SK-N-SH treated with all-trans-retinoic acid at 6 μM for 48 hours (cell line): Measurements from ENCODE around the gene SP3.

Source experiments
- ATAC-seq: fragments of 200-7000 bp; cut with Tn5 transposase; 3 replicates; pipeline ENCODE4 v1.9.1; 2020; ENCODE audit warnings: mild to moderate bottlenecking, moderate library complexity
- BACH2 ChIP-seq: fragments of 250-450 bp; sonication (Bioruptor Pico); IDR thresholded peaks from 2 replicates; pipeline ENCODE4 v1.9.0; 2021; ENCODE audit warnings: mild to moderate bottlenecking, borderline replicate concordance
- CREB5 ChIP-seq: fragments of 250-450 bp; sonication (Bioruptor Pico); IDR thresholded peaks from 2 replicates; pipeline ENCODE4 v1.5.1; 2020; ENCODE audit warnings: low read depth, mild to moderate bottlenecking, moderate library complexity
- CSDC2 ChIP-seq: fragments of 250-450 bp; sonication (Bioruptor Pico); IDR thresholded peaks from 2 replicates; pipeline ENCODE4 v1.5.0; 2020; ENCODE audit warnings: mild to moderate bottlenecking, moderate library complexity
- CSRNP3 ChIP-seq: fragments of 250-450 bp; sonication (Bioruptor Pico); IDR thresholded peaks from 2 replicates; pipeline ENCODE4 v1.5.1; 2021; ENCODE audit warnings: mild to moderate bottlenecking, moderate library complexity
- ESRRG ChIP-seq: fragments of 250-450 bp; sonication (Bioruptor Pico); IDR thresholded peaks from 2 replicates; pipeline ENCODE4 v1.6.1; 2021; ENCODE audit warnings: mild to moderate bottlenecking
- GLIS3 ChIP-seq: fragments of 250-450 bp; sonication (Bioruptor Pico); IDR thresholded peaks from 2 replicates; pipeline ENCODE4 v1.5.0; 2020; ENCODE audit warnings: mild to moderate bottlenecking, moderate library complexity
- ISL1 ChIP-seq: fragments of 250-450 bp; sonication (Bioruptor Pico); IDR thresholded peaks from 2 replicates; pipeline ENCODE4 v2.1.2; 2022; ENCODE audit warnings: mild to moderate bottlenecking, moderate library complexity
- OSR1 ChIP-seq: fragments of 250-450 bp; sonication (Bioruptor Pico); IDR thresholded peaks from 2 replicates; pipeline ENCODE4 v1.8.0; 2022; ENCODE audit warnings: moderate library complexity, mild to moderate bottlenecking, inconsistent platforms
- PATZ1 ChIP-seq: fragments of 250-450 bp; sonication (Bioruptor Pico); IDR thresholded peaks from 2 replicates; pipeline ENCODE4 v1.8.0; 2020; ENCODE audit warnings: mild to moderate bottlenecking, moderate library complexity, borderline replicate concordance
- POU6F1 ChIP-seq: fragments of 250-450 bp; sonication (Bioruptor Pico); IDR thresholded peaks from 2 replicates; pipeline ENCODE4 v1.8.0; 2021; ENCODE audit warnings: low read depth, mild to moderate bottlenecking, moderate library complexity, borderline replicate concordance
- PPARA ChIP-seq: fragments of 250-450 bp; sonication (Bioruptor Pico); IDR thresholded peaks from 2 replicates; pipeline ENCODE4 v1.5.0; 2020; ENCODE audit warnings: mild to moderate bottlenecking, borderline replicate concordance
- RARB ChIP-seq: fragments of 250-450 bp; sonication (Bioruptor Pico); IDR thresholded peaks from 2 replicates; pipeline ENCODE4 v1.8.0; 2021; ENCODE audit warnings: mild to moderate bottlenecking, moderate library complexity
- SNAI2 ChIP-seq: fragments of 250-450 bp; sonication (Bioruptor Pico); IDR thresholded peaks from 2 replicates; pipeline ENCODE4 v1.5.0; 2020; ENCODE audit warnings: mild to moderate bottlenecking, moderate library complexity
- TCF4 ChIP-seq: fragments of 250-450 bp; sonication (Bioruptor Pico); IDR thresholded peaks from 2 replicates; pipeline ENCODE4 v1.8.0; 2021; ENCODE audit warnings: mild to moderate bottlenecking, moderate library complexity, borderline replicate concordance
- TOX ChIP-seq: fragments of 250-450 bp; sonication (Bioruptor Pico); IDR thresholded peaks from 2 replicates; pipeline ENCODE4 v1.8.0; 2021; ENCODE audit warnings: mild to moderate bottlenecking, moderate library complexity, borderline replicate concordance
- TSHZ2 ChIP-seq: fragments of 250-450 bp; sonication (Bioruptor Pico); IDR thresholded peaks from 2 replicates; pipeline ENCODE4 v1.5.0; 2020; ENCODE audit warnings: mild to moderate bottlenecking, moderate library complexity
- ZC3H10 ChIP-seq: fragments of 250-450 bp; sonication (Bioruptor Pico); IDR thresholded peaks from 2 replicates; pipeline ENCODE4 v1.5.1; 2021; ENCODE audit warnings: mild to moderate bottlenecking, moderate library complexity
- ZFP3 ChIP-seq: fragments of 250-450 bp; sonication (Bioruptor Pico); IDR thresholded peaks from 2 replicates; pipeline ENCODE4 v1.5.0; 2020; ENCODE audit warnings: mild to moderate bottlenecking, moderate library complexity
- ZFP30 ChIP-seq: fragments of 450-650 bp; formaldehyde crosslinking; IDR thresholded peaks from 2 replicates; pipeline ENCODE4 v1.5.0; 2022; ENCODE audit warnings: mild to moderate bottlenecking, moderate library complexity
- ZNF70 ChIP-seq: fragments of 450-650 bp; formaldehyde crosslinking; IDR thresholded peaks from 2 replicates; pipeline ENCODE4 v1.5.0; 2020; ENCODE audit warnings: mild to moderate bottlenecking, moderate library complexity
- ZNF8 ChIP-seq: fragments of 450-650 bp; formaldehyde crosslinking; IDR thresholded peaks from 2 replicates; pipeline ENCODE4 v1.5.0; 2020; ENCODE audit warnings: mild to moderate bottlenecking, moderate library complexity

Gene SP3

GRCh38 chr2:173955867-173956266 is 9.3 kb downstream of the SP3 start:
- ATAC-seq, result no peak
- TF ChIP-seq RARB (CRISPR knock-in tag), result no peak
- no peak for TF ChIP-seq CREB5
- no peak for TF ChIP-seq ZNF8 (CRISPR knock-in tag)
- TF ChIP-seq PPARA (CRISPR knock-in tag), result no peak
- TF ChIP-seq SNAI2 (CRISPR knock-in tag), result no peak
- TF ChIP-seq CSDC2, result no peak
- no peak for TF ChIP-seq ZC3H10 (CRISPR knock-in tag)
- TF ChIP-seq BACH2, result no peak
- TF ChIP-seq ZNF70, result no peak
- no peak for TF ChIP-seq GLIS3 (CRISPR knock-in tag)
- TF ChIP-seq TCF4 (CRISPR knock-in tag), result no peak
- TF ChIP-seq ISL1, result no peak
- TF ChIP-seq TSHZ2 (CRISPR knock-in tag), result no peak

GRCh38 chr2:173955004-173955403 is 10.2 kb downstream of the SP3 start:
- no peak for ATAC-seq
- TF ChIP-seq TOX (CRISPR knock-in tag) (no peak), PPARA (CRISPR knock-in tag) (no peak), CREB5 (no peak), ESRRG (no peak), BACH2 (no peak), CSRNP3 (CRISPR knock-in tag) (no peak), ZFP30 (CRISPR knock-in tag) (no peak), OSR1 (CRISPR knock-in tag) (no peak), ZNF70 (no peak), PATZ1 (CRISPR knock-in tag) (no peak), ZFP3 (CRISPR knock-in tag) (no peak), GLIS3 (CRISPR knock-in tag) (no peak), RARB (CRISPR knock-in tag) (no peak), ZNF8 (CRISPR knock-in tag) (no peak), SNAI2 (CRISPR knock-in tag) (no peak), POU6F1 (CRISPR knock-in tag) (no peak)
- TF ChIP-seq, all 23 proteins: peak for 0

- ATAC-seq, result no peak
- TF ChIP-seq ZNF8 (CRISPR knock-in tag) (no peak), GLIS3 (CRISPR knock-in tag) (no peak), PPARA (CRISPR knock-in tag) (no peak), CREB5 (no peak), OSR1 (CRISPR knock-in tag) (no peak), RARB (CRISPR knock-in tag) (no peak), SNAI2 (CRISPR knock-in tag) (no peak), TOX (CRISPR knock-in tag) (no peak), CSRNP3 (CRISPR knock-in tag) (no peak)
Measured at GRCh38 chr2:173953047-173953424, 12.1 kb downstream of the SP3 start.
